Panc1 (cell line): ENCODE data around the gene CDV3. TPM values are rescaled to one million over a fixed set of nuclear protein-coding genes. Genes with fewer than 3 reads are reported as not detected.
A peak's percentile ranks its signal among the peaks of the same experiment; 100 is the strongest.

Experiments used
- ATAC-seq: fragments of 200-7000 bp; cut with Tn5 transposase; 2 replicates; pipeline ENCODE4 v1.9.1; 2020; ENCODE audit warnings: mild to moderate bottlenecking, moderate library complexity
- BruUV-seq: library from RNA; stranded (reverse); fragments of 400-500 nt; replicated peaks from 2 replicates; lab custom pipeline; 2021; lab: Mats Ljungman, UMichigan
- CTCF ChIA-PET: fragments of 300-600 bp; sonication (Branson Sonifier 250); formaldehyde crosslinking; loops from one replicate; lab custom pipeline; 2022; ENCODE audit warnings: antibody characterized with exemption; lab: Charles Lee
- POLR2A ChIA-PET: fragments of 300-600 bp; sonication (Branson Sonifier 250); formaldehyde crosslinking; loops from one replicate; lab custom pipeline; 2022; ENCODE audit warnings: antibody characterized with exemption; lab: Charles Lee
- DNase-seq: peaks from one replicate; pipeline ENCODE4 v3.0.0-alpha.2; 2010; ENCODE audit warnings: low read depth, low spot score
- H3K27ac ChIP-seq: 2 replicates; pipeline ENCODE4 v1.5.1; 2011; ENCODE audit warnings: mild to moderate bottlenecking, low read length, inconsistent platforms
- H3K27me3 ChIP-seq: fragments of 200-500 bp; sonication (Bioruptor generic); 2 replicates; pipeline ENCODE4 v1.6.0; 2014; ENCODE audit warnings: low read length, inconsistent platforms; ENCODE audit not compliant: control insufficient read depth, insufficient read depth
- H3K36me3 ChIP-seq: fragments of 200-500 bp; sonication (Bioruptor generic); 2 replicates; pipeline ENCODE4 v1.5.1; 2014; ENCODE audit warnings: inconsistent platforms, mild to moderate bottlenecking, low read length, moderate library complexity; ENCODE audit not compliant: control insufficient read depth, insufficient read depth
- H3K4me1 ChIP-seq: 2 replicates; pipeline ENCODE4 v1.5.1; 2011; ENCODE audit warnings: inconsistent platforms, mild to moderate bottlenecking, low read length, moderate library complexity; ENCODE audit not compliant: control insufficient read depth, insufficient read depth
- H3K4me3 ChIP-seq, 2 experiments: 2 replicates each; pipeline ENCODE4 v1.5.1; 2011 to 2012; ENCODE audit warnings: low read depth in 2 of 2, low read length in 2 of 2, mild to moderate bottlenecking in 2 of 2, inconsistent platforms in 1 of 2, moderate library complexity in 1 of 2
- H3K9me3 ChIP-seq: fragments of 200-500 bp; sonication (Bioruptor generic); 2 replicates; pipeline ENCODE4 v1.5.1; 2014; ENCODE audit warnings: low read depth, mild to moderate bottlenecking, inconsistent platforms, low read length, moderate library complexity; ENCODE audit not compliant: control insufficient read depth, insufficient read depth
- CTCF ChIP-seq: fragments of 450-650 bp; IDR thresholded peaks from 2 replicates; pipeline ENCODE4 v1.5.1; 2017; ENCODE audit warnings: mild to moderate bottlenecking
- POLR2AphosphoS5 ChIP-seq: IDR thresholded peaks from 2 replicates; pipeline ENCODE4 v1.6.1; 2012; ENCODE audit warnings: mild to moderate bottlenecking, low read depth, low read length, moderate library complexity
- REST ChIP-seq, 2 experiments: IDR thresholded peaks; 2 replicates each; pipeline ENCODE4 v1.6.1; 2011 to 2012; ENCODE audit warnings: low read depth in 2 of 2, control low read depth in 1 of 2, low read length in 1 of 2, mild to moderate bottlenecking in 1 of 2, moderate library complexity in 1 of 2; ENCODE audit not compliant: insufficient read depth in 1 of 2
- SIN3A ChIP-seq: IDR thresholded peaks from 2 replicates; pipeline ENCODE4 v1.6.1; 2012; ENCODE audit warnings: low read depth, mild to moderate bottlenecking, low read length, moderate library complexity, borderline replicate concordance; ENCODE audit not compliant: insufficient read depth
- TCF7L2 ChIP-seq: IDR thresholded peaks from 2 replicates; pipeline ENCODE4 v1.6.1; 2011; ENCODE audit warnings: mild to moderate bottlenecking, low read depth, low read length, inconsistent platforms
- in situ Hi-C: cut with HindIII; loops from 2 replicates; pipeline ENCODE4 v1.10.0; 2016; ENCODE audit warnings: low sequenced_read_pairs, low pct_unique_long_range_greater_than_20kb
- intact Hi-C: fragments of 100-400 bp; cut with micrococcal nuclease; formaldehyde crosslinking; loops from one replicate; pipeline ENCODE4 v1.10.0; 2022; ENCODE audit not compliant: unreplicated experiment
- total RNA-seq: library from RNA; stranded (reverse); gene quantifications from one replicate; pipeline ENCODE4 v1.2.1, GENCODE V29; 2021; ENCODE audit not compliant: unreplicated experiment

CDV3 gene
- total RNA-seq, 1 experiment from 2014 or later, result 506 TPM

GRCh38 chr3:133610031-133610430 lies 36.5 kb downstream of the CDV3 start:
- H3K4me1 ChIP-seq, result no peaks in the 10 kb centered on the region
- H3K27me3 ChIP-seq, result no peaks in the 10 kb centered on the region
- H3K36me3 ChIP-seq, result peaks cover 47% of the 10 kb centered on the region; the same call in 1 of the 2 replicates
- BruUV-seq, result TSS peak; percentile 21
- ATAC-seq, result no peak
- H3K9me3 ChIP-seq, result no peaks in the 10 kb centered on the region
- TF ChIP-seq TCF7L2 (no peak), SIN3A (no peak), POLR2AphosphoS5 (no peak), CTCF (no peak), REST (IDR thresholded peaks at IDR 0.05; ENCODE audit: insufficient read depth in 1 of 2, low read depth in 2 of 2, low read length in 1 of 2) (no peak)
- ChIA-PET POLR2A (no interaction called here), CTCF (no interaction called here)
- intact Hi-C loops (no loop called here), in situ Hi-C loops (no loop called here)
- H3K27ac ChIP-seq, result no peak overlapping the region
- no peak overlapping the region for H3K4me3 ChIP-seq
- no peak for DNase-seq

- no peak for DNase-seq
- intact Hi-C loops, result no loop called here
- Histone ChIP-seq H3K9me3 (no peaks in the 10 kb centered on the region), H3K27ac (no peak overlapping the region), H3K36me3 (peaks cover 50% of the 10 kb centered on the region; the same call in 1 of the 2 replicates), H3K27me3 (no peaks in the 10 kb centered on the region), H3K4me3 (no peak overlapping the region), H3K4me1 (no peaks in the 10 kb centered on the region)
- CTCF ChIA-PET, result no interaction called here
- no peak for TF ChIP-seq TCF7L2
- no peak for TF ChIP-seq REST (IDR thresholded peaks at IDR 0.05; ENCODE audit: insufficient read depth in 1 of 2, low read depth in 2 of 2, low read length in 1 of 2)
- TF ChIP-seq CTCF, result no peak
- no peak for TF ChIP-seq POLR2AphosphoS5
- TF ChIP-seq SIN3A, result no peak
- POLR2A ChIA-PET, result interaction anchor here (0.7 kb wide), 1 partner anchor 10 kb away, joined by 6 read pairs; no protein-coding TSS in a partner anchor
- in situ Hi-C loops, result no loop called here
- ATAC-seq, result no peak
- no TSS peak for BruUV-seq
Observed at GRCh38 chr3:133611534-133611933, 38.0 kb downstream of the CDV3 start.
